HG02678 (cell line): ENCODE data around the gene SLC35F3.
A peak's percentile ranks its signal among the peaks of the same experiment; 100 is the strongest.
"Not testable (repeated sequence)": the region's sequence is repeated elsewhere in the genome, so short reads cannot be mapped to it uniquely, and the experiment has no call there.

ENCODE experiments used
- ATAC-seq: cut with Tn5 transposase; IDR thresholded peaks from one replicate; pipeline ENCODE4 v1.9.1; 2021; ENCODE audit warnings: mild to moderate bottlenecking, moderate library complexity; ENCODE audit not compliant: unreplicated experiment

The SLC35F3 gene

GRCh38 chr1:234102583-234102982 lies 198.1 kb downstream of the SLC35F3 start:
- no peak for ATAC-seq

GRCh38 chr1:234103198-234103597 lies 198.7 kb downstream of the SLC35F3 start:
- ATAC-seq = no peak

- ATAC-seq = no peak
These were observed 201.6 kb downstream of the SLC35F3 start for GRCh38 chr1:234106032-234106431.

GRCh38 chr1:234107416-234108021 lies 203.0 kb downstream of the SLC35F3 start:
- ATAC-seq = no peak

GRCh38 chr1:234108921-234109320 lies 204.4 kb downstream of the SLC35F3 start:
- ATAC-seq = no peak

GRCh38 chr1:234109840-234110239 lies 205.4 kb downstream of the SLC35F3 start:
- no peak for ATAC-seq

GRCh38 chr1:234111458-234112142 lies 207.1 kb downstream of the SLC35F3 start:
- no peak for ATAC-seq

- ATAC-seq = peak; percentile 51
These were observed 210.3 kb downstream of the SLC35F3 start for GRCh38 chr1:234114648-234115307.

GRCh38 chr1:234118911-234119310 lies 214.4 kb downstream of the SLC35F3 start:
- no peak for ATAC-seq

GRCh38 chr1:234119431-234119830 lies 215.0 kb downstream of the SLC35F3 start:
- no peak for ATAC-seq

GRCh38 chr1:234120327-234120944 lies 216.0 kb downstream of the SLC35F3 start:
- ATAC-seq = no peak

- not testable (repeated sequence) for ATAC-seq
These were observed 217.2 kb downstream of the SLC35F3 start for GRCh38 chr1:234121659-234122058.

- ATAC-seq = not testable (repeated sequence)
These were observed 218.1 kb downstream of the SLC35F3 start for GRCh38 chr1:234122571-234122970.

- ATAC-seq = no peak
These were observed 219.4 kb downstream of the SLC35F3 start for GRCh38 chr1:234123867-234124266.

GRCh38 chr1:234125283-234125682 lies 220.8 kb downstream of the SLC35F3 start:
- peak; percentile 41 for ATAC-seq

- no peak for ATAC-seq
These were observed 221.2 kb downstream of the SLC35F3 start for GRCh38 chr1:234125714-234126113.

- ATAC-seq = no peak
These were observed 222.7 kb downstream of the SLC35F3 start for GRCh38 chr1:234127026-234127671.

GRCh38 chr1:234132795-234133194 lies 228.3 kb downstream of the SLC35F3 start:
- ATAC-seq = no peak

- no peak for ATAC-seq
These were observed 230.4 kb downstream of the SLC35F3 start for GRCh38 chr1:234134878-234135277.

GRCh38 chr1:234135501-234135900 lies 231.0 kb downstream of the SLC35F3 start:
- ATAC-seq = no peak

- no peak for ATAC-seq
These were observed 231.6 kb downstream of the SLC35F3 start for GRCh38 chr1:234136073-234136472.
